Osteoblast (primary cell): ENCODE measurements around the gene ADRA2A. TPM values are rescaled to one million over a fixed set of nuclear protein-coding genes. Genes with fewer than 3 reads are reported as not detected.

Source experiments
- DNase-seq: peaks from one replicate; pipeline ENCODE4 v3.0.0; 2011; ENCODE audit warnings: low spot score, mixed read lengths; ENCODE audit not compliant: insufficient read length; ENCODE audit errors: missing footprints
- H2AFZ ChIP-seq: 2 replicates; pipeline ENCODE4 v1.6.0; 2011; ENCODE audit warnings: mild to moderate bottlenecking, low read length
- H3K27ac ChIP-seq: 2 replicates; pipeline ENCODE4 v1.5.1; 2011; ENCODE audit warnings: mild to moderate bottlenecking, low read depth, low read length, moderate library complexity
- H3K27me3 ChIP-seq: 2 replicates; pipeline ENCODE4 v1.6.0; 2012; ENCODE audit warnings: mild to moderate bottlenecking, control low read depth, inconsistent platforms, low read length, moderate library complexity; ENCODE audit not compliant: insufficient read depth
- H3K36me3 ChIP-seq: 2 replicates; pipeline ENCODE4 v1.5.1; 2011; ENCODE audit warnings: mild to moderate bottlenecking, low read length, control low read depth, moderate library complexity; ENCODE audit not compliant: insufficient read depth
- H3K4me1 ChIP-seq: 2 replicates; pipeline ENCODE4 v1.5.1; 2011; ENCODE audit warnings: mild to moderate bottlenecking, low read length, control low read depth, moderate library complexity; ENCODE audit not compliant: insufficient read depth
- H3K4me2 ChIP-seq: 2 replicates; pipeline ENCODE4 v1.6.0; 2011; ENCODE audit warnings: mild to moderate bottlenecking, low read length; ENCODE audit not compliant: insufficient read depth
- H3K4me3 ChIP-seq: fragments of 200-600 bp; sonication (generic); 3 replicates; pipeline ENCODE4 v1.5.1; 2012; ENCODE audit warnings: mild to moderate bottlenecking, low read length, inconsistent platforms; ENCODE audit not compliant: insufficient read depth
- H3K79me2 ChIP-seq: 2 replicates; pipeline ENCODE4 v1.6.0; 2012; ENCODE audit warnings: mild to moderate bottlenecking, low read length, control low read depth, inconsistent platforms; ENCODE audit not compliant: insufficient read depth
- H3K9me3 ChIP-seq: 2 replicates; pipeline ENCODE4 v1.5.1; 2011; ENCODE audit warnings: low read depth, low read length, control low read depth
- H4K20me1 ChIP-seq: 2 replicates; pipeline ENCODE4 v1.6.0; 2012; ENCODE audit warnings: mild to moderate bottlenecking, low read length, control low read depth; ENCODE audit not compliant: insufficient read depth
- CTCF ChIP-seq: IDR thresholded peaks from 2 replicates; pipeline ENCODE4 v1.5.1; 2011; ENCODE audit warnings: mild to moderate bottlenecking, low read depth, low read length, moderate library complexity; ENCODE audit errors: extremely low read depth
- small RNA-seq: library from RNA; depleted of rRNA; stranded (forward); fragments of <200 nt; gene quantifications from one replicate; pipeline ENCODE3, GENCODE V24; 2012
- total RNA-seq: library from RNA; depleted of rRNA; stranded (reverse); fragments of >200 nt; gene quantifications from 2 replicates; pipeline ENCODE4 v1.2.3, GENCODE V29; 2012

ADRA2A gene
- total RNA-seq, 1 donor = 0.72 TPM

- no peaks in the 10 kb centered on the region for H4K20me1 ChIP-seq
- peak; percentile 94 for DNase-seq
- peak overlapping the region; percentile 78 for H2AFZ ChIP-seq
- TF ChIP-seq CTCF = no peak
- H3K79me2 ChIP-seq = no peaks in the 10 kb centered on the region
- peaks cover 6% of the 10 kb centered on the region for H3K4me1 ChIP-seq
- H3K27me3 ChIP-seq = no peaks in the 10 kb centered on the region
- H3K27ac ChIP-seq = no peak overlapping the region
- H3K36me3 ChIP-seq = no peaks in the 10 kb centered on the region
- peak overlapping the region; percentile 38 for H3K4me3 ChIP-seq
- peak overlapping the region; percentile 59 for H3K4me2 ChIP-seq
- no peaks in the 10 kb centered on the region for H3K9me3 ChIP-seq
Observed at GRCh38 chr10:111128331-111129180, 51.7 kb downstream of the ADRA2A start.

GRCh38 chr10:111129363-111129762, 52.5 kb downstream of the ADRA2A start:
- no peak overlapping the region for H3K4me3 ChIP-seq
- H3K9me3 ChIP-seq = no peaks in the 10 kb centered on the region
- no peaks in the 10 kb centered on the region for H4K20me1 ChIP-seq
- DNase-seq = no peak
- H2AFZ ChIP-seq = no peak overlapping the region
- H3K4me1 ChIP-seq = peaks cover 6% of the 10 kb centered on the region
- no peaks in the 10 kb centered on the region for H3K27me3 ChIP-seq
- H3K4me2 ChIP-seq = peak overlapping the region; percentile 59
- TF ChIP-seq CTCF = no peak
- no peaks in the 10 kb centered on the region for H3K79me2 ChIP-seq
- no peaks in the 10 kb centered on the region for H3K36me3 ChIP-seq
- no peak overlapping the region for H3K27ac ChIP-seq

- H3K4me3 ChIP-seq = no peak overlapping the region
- no peaks in the 10 kb centered on the region for H3K79me2 ChIP-seq
- H4K20me1 ChIP-seq = no peaks in the 10 kb centered on the region
- H2AFZ ChIP-seq = no peak overlapping the region
- H3K4me1 ChIP-seq = peaks cover 6% of the 10 kb centered on the region
- H3K9me3 ChIP-seq = no peaks in the 10 kb centered on the region
- no peak overlapping the region for H3K4me2 ChIP-seq
- no peaks in the 10 kb centered on the region for H3K36me3 ChIP-seq
- no peaks in the 10 kb centered on the region for H3K27me3 ChIP-seq
- no peak for DNase-seq
- no peak for TF ChIP-seq CTCF
- no peak overlapping the region for H3K27ac ChIP-seq
Observed at GRCh38 chr10:111130471-111130870, 53.6 kb downstream of the ADRA2A start.

Small RNA genes within 50 kb of the gene (small RNA-seq; reads per million reads assigned to genes)
- gene AL355863.1 = not detected

Other genes with a start within 250 kb of the ADRA2A start
- 63.1 and 73.8 TPM in 2 replicates for gene PDCD4, start 205.1 kb upstream of the ADRA2A start, total RNA-seq
- gene BBIP1, start 157.8 kb upstream of the ADRA2A start, total RNA-seq = 31.2 and 32.2 TPM in 2 replicates
- gene SHOC2, start 157.4 kb upstream of the ADRA2A start, total RNA-seq = 69.0 and 73.8 TPM in 2 replicates